Stomach (tissue), 4 donors: ENCODE results near the gene SLC18B1.

ENCODE experiments used
- POLR2A ChIP-seq, 4 donors: fragments of 450-650 bp; IDR thresholded peaks; one replicate each; pipeline ENCODE4 v1.6.1; 2016; ENCODE audit warnings: antibody characterized with exemption in 4 of 4, control low read depth in 2 of 4, mild to moderate bottlenecking in 1 of 4, moderate library complexity in 1 of 4
- POLR2AphosphoS5 ChIP-seq, 3 donors: sonication (generic); formaldehyde crosslinking; IDR thresholded peaks; one replicate each; pipeline ENCODE4 v1.6.1; 2016; ENCODE audit warnings: antibody characterized with exemption in 3 of 3
- TF ChIP-seq, protein P1 (sequence below), 7 experiments: fragments of 450-650 bp in 4 of 7; fragments of 200-600 bp in 3 of 7; sonication (generic) in 3 of 7; IDR thresholded peaks; one replicate each; pipeline ENCODE4 v1.5.1; 2016 to 2019; ENCODE audit warnings: antibody characterized with exemption in 7 of 7, control low read depth in 2 of 7, mild to moderate bottlenecking in 1 of 7

DNA sequence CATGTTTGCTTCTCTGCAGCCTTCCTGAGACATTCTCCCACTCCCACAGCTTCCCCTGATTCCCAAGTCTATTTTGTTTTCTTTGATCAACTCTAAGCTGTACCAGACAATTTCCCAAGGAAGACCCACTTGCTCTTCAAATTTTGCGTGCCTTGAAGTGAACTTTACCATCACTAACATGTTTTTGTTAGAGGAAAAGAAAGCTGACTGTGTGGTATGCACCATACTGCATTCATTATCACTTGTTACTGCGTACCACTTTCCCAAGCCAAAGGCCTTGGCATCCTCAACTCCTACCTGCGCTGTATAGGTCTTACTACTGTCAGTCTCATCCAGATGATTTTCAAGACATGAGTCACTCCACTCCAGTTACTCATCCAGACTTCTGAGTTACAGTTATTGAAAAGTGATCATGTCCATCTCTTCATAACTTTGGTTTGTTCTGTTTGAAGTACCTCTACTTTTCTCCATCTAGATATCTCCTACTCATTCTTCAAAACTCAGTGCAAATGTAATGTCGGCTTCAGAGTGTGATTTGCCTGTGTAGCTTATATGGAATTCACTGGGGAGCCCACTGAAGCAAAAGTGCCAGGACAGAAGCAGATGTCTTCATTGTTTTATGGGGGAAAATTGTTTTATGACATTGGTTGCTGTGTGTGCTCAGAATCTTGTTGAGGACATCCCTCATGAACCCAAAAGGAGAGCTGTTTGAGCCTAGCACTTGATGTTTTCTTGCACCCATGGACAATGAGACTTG, 21.1 kb upstream of the SLC18B1 start:
- TF ChIP-seq, protein P1, sequence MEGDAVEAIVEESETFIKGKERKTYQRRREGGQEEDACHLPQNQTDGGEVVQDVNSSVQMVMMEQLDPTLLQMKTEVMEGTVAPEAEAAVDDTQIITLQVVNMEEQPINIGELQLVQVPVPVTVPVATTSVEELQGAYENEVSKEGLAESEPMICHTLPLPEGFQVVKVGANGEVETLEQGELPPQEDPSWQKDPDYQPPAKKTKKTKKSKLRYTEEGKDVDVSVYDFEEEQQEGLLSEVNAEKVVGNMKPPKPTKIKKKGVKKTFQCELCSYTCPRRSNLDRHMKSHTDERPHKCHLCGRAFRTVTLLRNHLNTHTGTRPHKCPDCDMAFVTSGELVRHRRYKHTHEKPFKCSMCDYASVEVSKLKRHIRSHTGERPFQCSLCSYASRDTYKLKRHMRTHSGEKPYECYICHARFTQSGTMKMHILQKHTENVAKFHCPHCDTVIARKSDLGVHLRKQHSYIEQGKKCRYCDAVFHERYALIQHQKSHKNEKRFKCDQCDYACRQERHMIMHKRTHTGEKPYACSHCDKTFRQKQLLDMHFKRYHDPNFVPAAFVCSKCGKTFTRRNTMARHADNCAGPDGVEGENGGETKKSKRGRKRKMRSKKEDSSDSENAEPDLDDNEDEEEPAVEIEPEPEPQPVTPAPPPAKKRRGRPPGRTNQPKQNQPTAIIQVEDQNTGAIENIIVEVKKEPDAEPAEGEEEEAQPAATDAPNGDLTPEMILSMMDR (IDR thresholded peaks at IDR 0.05) = no peak
- TF ChIP-seq POLR2AphosphoS5 (IDR thresholded peaks at IDR 0.05) (no peak), POLR2A (IDR thresholded peaks at IDR 0.05) (no peak)
